Transverse colon (tissue), 4 donors: ENCODE data around the gene ASCL1. TPM values are rescaled to one million over a fixed set of nuclear protein-coding genes. Genes with fewer than 3 reads are reported as not detected.

ENCODE experiments used
- DNase-seq: peaks from one replicate; pipeline ENCODE4 v3.0.0-alpha.2; 2019
- H3K27ac ChIP-seq, 4 donors: fragments of 200-600 bp; sonication (generic); 2 replicates each; pipeline ENCODE4 v1.5.1; 2016 to 2018; ENCODE audit warnings: inconsistent platforms in 4 of 4
- H3K27me3 ChIP-seq: fragments of 200-600 bp; sonication (generic); 2 replicates; pipeline ENCODE4 v1.5.1; 2017; ENCODE audit warnings: inconsistent platforms
- H3K36me3 ChIP-seq, 4 donors: fragments of 200-600 bp; sonication (generic); 2 replicates each; pipeline ENCODE4 v1.5.1; 2017 to 2019; ENCODE audit warnings: inconsistent platforms in 4 of 4
- H3K4me1 ChIP-seq, 4 donors: fragments of 200-600 bp; sonication (generic); 2 replicates each; pipeline ENCODE4 v1.5.1; 2017 to 2020; ENCODE audit warnings: inconsistent platforms in 4 of 4
- H3K4me3 ChIP-seq, 4 donors: fragments of 200-600 bp; sonication (generic); 1 replicate in 1 of 4; 2 replicates in 3 of 4; pipeline versions ENCODE4 v1.5.1 to v1.6.1; 2017 to 2019; ENCODE audit warnings: inconsistent platforms in 4 of 4
- H3K9me3 ChIP-seq, 2 donors: fragments of 200-600 bp; sonication (generic); 2 replicates each; pipeline ENCODE4 v1.5.1; 2017 to 2019; ENCODE audit warnings: inconsistent platforms in 2 of 2
- EP300 ChIP-seq: sonication (generic); formaldehyde crosslinking; IDR thresholded peaks from one replicate; pipeline ENCODE4 v1.6.1; 2017; ENCODE audit warnings: antibody characterized with exemption, low read depth
- POLR2A ChIP-seq: fragments of 450-650 bp; IDR thresholded peaks from one replicate; pipeline ENCODE4 v1.6.1; 2016; ENCODE audit warnings: antibody characterized with exemption, mild to moderate bottlenecking, moderate library complexity
- POLR2AphosphoS5 ChIP-seq, 3 donors: sonication (generic); formaldehyde crosslinking; IDR thresholded peaks; one replicate each; pipeline ENCODE4 v1.6.1; 2016; ENCODE audit warnings: antibody characterized with exemption in 3 of 3
- WGBS, 2 donors: methylation state at CpG; one replicate each; pipeline ENCODE4 v1.1.5; 2018; ENCODE audit warnings: low coverage in 1 of 2; 5-methylcytosine and 5-hydroxymethylcytosine counted together
- in situ Hi-C, 4 donors: fragments of 200-750 bp; cut with MboI; loops; one replicate each; pipeline versions ENCODE4 v1.15.0 to v1.15.1; 2017; ENCODE audit warnings: low sequenced_read_pairs in 3 of 4, low pct_ligation_motif_present in 1 of 4, low pct_unique_long_range_greater_than_20kb in 1 of 4
- intact Hi-C: fragments of 100-400 bp; cut with DNase I; formaldehyde crosslinking; loops from one replicate; pipeline ENCODE4 v1.15.1; 2023; ENCODE audit warnings: low total_unique reads
- total RNA-seq, 4 donors: library from RNA; depleted of rRNA; stranded (reverse); fragments of >200 nt; gene quantifications; one replicate each; pipeline ENCODE4 v1.1.0, GENCODE V29; 2016
- TF ChIP-seq, protein P1 (sequence below), 5 experiments: fragments of 200-600 bp in 3 of 5; fragments of 450-650 bp in 2 of 5; sonication (generic) in 3 of 5; IDR thresholded peaks; 1 replicate in 2 of 5; 2 replicates in 3 of 5; pipeline ENCODE4 v1.5.1; 2016 to 2017; ENCODE audit warnings: antibody characterized with exemption in 5 of 5, inconsistent platforms in 3 of 5, mild to moderate bottlenecking in 2 of 5, moderate library complexity in 1 of 5

Gene ASCL1
- total RNA-seq, 4 donors from 2014 or later = not detected

DNA sequence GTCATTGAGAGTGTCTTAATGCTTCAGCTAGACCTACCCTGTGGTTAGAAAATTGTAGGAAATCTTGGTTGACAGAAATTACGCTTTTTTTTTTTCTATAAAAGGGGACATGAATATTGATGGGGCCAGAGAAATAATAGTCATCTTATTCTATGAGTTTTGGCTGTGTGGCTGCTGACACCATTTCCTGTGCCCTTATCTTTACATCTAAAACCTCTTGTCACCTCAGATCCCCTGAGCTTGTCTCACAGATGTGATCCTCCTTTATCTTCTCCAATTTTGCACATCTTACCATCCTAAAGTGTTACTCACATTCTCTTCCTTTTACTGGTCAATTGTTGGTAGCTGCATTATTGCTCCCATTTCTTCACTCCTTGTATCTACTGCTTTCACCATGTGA lies 36.1 kb downstream of the ASCL1 start:
- Histone ChIP-seq H3K36me3 (no peaks in the 10 kb centered on the region), H3K4me1 (no peaks in the 10 kb centered on the region), H3K9me3 (no peaks in the 10 kb centered on the region), H3K27me3 (no peaks in the 10 kb centered on the region), H3K4me3 (no peak overlapping the region), H3K27ac (no peak overlapping the region)
- 82 to 88% methylated on average over 1 of the region's 1 CpG for whole genome bisulfite sequencing, 2 donors
- intact Hi-C loops = no loop called here
- in situ Hi-C loops = no loop called here
- TF ChIP-seq EP300 (no peak), POLR2AphosphoS5 (IDR thresholded peaks at IDR 0.05) (no peak), POLR2A (no peak)
- TF ChIP-seq, protein P1, sequence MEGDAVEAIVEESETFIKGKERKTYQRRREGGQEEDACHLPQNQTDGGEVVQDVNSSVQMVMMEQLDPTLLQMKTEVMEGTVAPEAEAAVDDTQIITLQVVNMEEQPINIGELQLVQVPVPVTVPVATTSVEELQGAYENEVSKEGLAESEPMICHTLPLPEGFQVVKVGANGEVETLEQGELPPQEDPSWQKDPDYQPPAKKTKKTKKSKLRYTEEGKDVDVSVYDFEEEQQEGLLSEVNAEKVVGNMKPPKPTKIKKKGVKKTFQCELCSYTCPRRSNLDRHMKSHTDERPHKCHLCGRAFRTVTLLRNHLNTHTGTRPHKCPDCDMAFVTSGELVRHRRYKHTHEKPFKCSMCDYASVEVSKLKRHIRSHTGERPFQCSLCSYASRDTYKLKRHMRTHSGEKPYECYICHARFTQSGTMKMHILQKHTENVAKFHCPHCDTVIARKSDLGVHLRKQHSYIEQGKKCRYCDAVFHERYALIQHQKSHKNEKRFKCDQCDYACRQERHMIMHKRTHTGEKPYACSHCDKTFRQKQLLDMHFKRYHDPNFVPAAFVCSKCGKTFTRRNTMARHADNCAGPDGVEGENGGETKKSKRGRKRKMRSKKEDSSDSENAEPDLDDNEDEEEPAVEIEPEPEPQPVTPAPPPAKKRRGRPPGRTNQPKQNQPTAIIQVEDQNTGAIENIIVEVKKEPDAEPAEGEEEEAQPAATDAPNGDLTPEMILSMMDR (IDR thresholded peaks at IDR 0.05) = no peak
- no peak for DNase-seq

DNA sequence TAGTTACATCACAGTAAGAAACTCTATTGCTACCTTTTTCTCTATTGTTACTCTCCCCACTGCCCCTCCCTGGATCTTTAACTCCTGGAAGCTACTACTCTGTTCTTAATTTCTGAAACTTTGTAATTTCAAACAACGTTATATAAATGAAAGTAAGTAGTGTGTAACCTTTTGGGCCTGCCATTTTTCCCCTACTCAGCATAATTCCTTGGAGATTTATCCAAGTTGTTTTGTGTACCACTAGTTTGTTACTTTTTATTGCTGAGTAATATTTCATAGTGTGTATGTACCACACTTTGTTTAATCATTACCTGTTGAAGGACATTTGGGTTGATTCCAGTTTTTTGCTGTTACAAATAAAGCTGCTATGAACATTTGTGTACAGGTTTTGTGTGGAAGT lies 37.9 kb downstream of the ASCL1 start:
- intact Hi-C loops (no loop called here), in situ Hi-C loops (no loop called here)
- no peak for TF ChIP-seq POLR2AphosphoS5 (IDR thresholded peaks at IDR 0.05)
- TF ChIP-seq EP300 = no peak
- no peak for TF ChIP-seq POLR2A
- TF ChIP-seq, protein P1 (IDR thresholded peaks at IDR 0.05) = no peak
- H3K27ac ChIP-seq = no peak overlapping the region
- no peaks in the 10 kb centered on the region for H3K27me3 ChIP-seq
- DNase-seq = no peak
- H3K36me3 ChIP-seq = no peaks in the 10 kb centered on the region
- no peaks in the 10 kb centered on the region for H3K4me1 ChIP-seq
- 50 to 68% methylated on average over 1 of the region's 1 CpG for WGBS, 2 donors
- no peak overlapping the region for H3K4me3 ChIP-seq
- H3K9me3 ChIP-seq = no peaks in the 10 kb centered on the region

Other genes starting within 250 kb of the ASCL1 start
- not detected for gene PAH, start 40.4 kb upstream of the ASCL1 start, total RNA-seq